Testis (tissue), 3 donors: ENCODE measurements around the gene MED10. TPM values are rescaled to one million over a fixed set of nuclear protein-coding genes. Genes with fewer than 3 reads are reported as not detected.

Experiments used
- DNase-seq: peaks from one replicate; pipeline ENCODE4 v3.0.0-alpha.2; 2019
- H3K27ac ChIP-seq, 2 donors: fragments of 200-600 bp; sonication (generic); one replicate each; pipeline ENCODE4 v1.5.1; 2019
- H3K27me3 ChIP-seq: fragments of 200-600 bp; sonication (generic); one replicate; pipeline ENCODE4 v1.5.1; 2019
- H3K36me3 ChIP-seq: fragments of 200-600 bp; sonication (generic); one replicate; pipeline ENCODE4 v1.5.1; 2017; ENCODE audit warnings: low read depth; ENCODE audit errors: missing control alignments
- H3K4me1 ChIP-seq: fragments of 200-600 bp; sonication (generic); one replicate; pipeline ENCODE4 v1.5.1; 2019
- H3K4me3 ChIP-seq, 2 donors: fragments of 200-600 bp; sonication (generic); one replicate each; pipeline ENCODE4 v1.5.1; 2017 to 2019
- H3K9me3 ChIP-seq: fragments of 200-600 bp; sonication (generic); one replicate; pipeline ENCODE4 v1.5.1; 2017
- POLR2A ChIP-seq: fragments of 450-650 bp; IDR thresholded peaks from one replicate; pipeline ENCODE4 v1.6.1; 2017; ENCODE audit warnings: antibody characterized with exemption, mild to moderate bottlenecking, moderate library complexity
- WGBS, 2 donors: methylation state at CpG; one replicate each; pipeline ENCODE4 v1.1.5; 2018; 5-methylcytosine and 5-hydroxymethylcytosine counted together
- intact Hi-C: fragments of 100-400 bp; cut with DNase I; formaldehyde crosslinking; loops from one replicate; pipeline ENCODE4 v1.15.1; 2023; ENCODE audit warnings: low total_unique reads
- polyA plus RNA-seq: library from polyadenylated mRNA; stranded (reverse); fragments of 350-450 nt; fragmentation: Illumina TruSeq; extraction: RNeasy Lipid Tissue Mini Kit (QIAGEN cat#74804); gene quantifications from one replicate; pipeline ENCODE4 v1.2.3, GENCODE V29; 2014; ENCODE audit warnings: low read depth, low replicate concordance; ENCODE audit not compliant: insufficient read depth
- total RNA-seq, 2 donors: library from RNA; depleted of rRNA; stranded (reverse); fragments of >200 nt; gene quantifications; one replicate each; pipeline ENCODE4 v1.2.3, GENCODE V29; 2016
- TF ChIP-seq, protein P1 (sequence below), 3 experiments: fragments of 450-650 bp in 2 of 3; fragments of 200-600 bp in 1 of 3; sonication (generic) in 1 of 3; IDR thresholded peaks; one replicate each; pipeline ENCODE4 v1.5.1; 2016 to 2019; ENCODE audit warnings: antibody characterized with exemption in 3 of 3, mild to moderate bottlenecking in 2 of 3, moderate library complexity in 1 of 3

The MED10 gene
- total and polyA plus RNA-seq, 3 donors from 2014 or later = 43.6 to 47.9 (median 43.8) TPM

- Histone ChIP-seq H3K27me3 (no peaks in the 10 kb centered on the region), H3K9me3 (no peaks in the 10 kb centered on the region), H3K4me1 (no peaks in the 10 kb centered on the region), H3K27ac (no peak overlapping the region), H3K36me3 (no peaks in the 10 kb centered on the region), H3K4me3 (no peak overlapping the region)
- intact Hi-C loops = no loop called here
- WGBS, 2 donors = 39 to 40% methylated on average over 4 of the region's 4 CpGs
- TF ChIP-seq POLR2A = no peak
- TF ChIP-seq, protein P1, sequence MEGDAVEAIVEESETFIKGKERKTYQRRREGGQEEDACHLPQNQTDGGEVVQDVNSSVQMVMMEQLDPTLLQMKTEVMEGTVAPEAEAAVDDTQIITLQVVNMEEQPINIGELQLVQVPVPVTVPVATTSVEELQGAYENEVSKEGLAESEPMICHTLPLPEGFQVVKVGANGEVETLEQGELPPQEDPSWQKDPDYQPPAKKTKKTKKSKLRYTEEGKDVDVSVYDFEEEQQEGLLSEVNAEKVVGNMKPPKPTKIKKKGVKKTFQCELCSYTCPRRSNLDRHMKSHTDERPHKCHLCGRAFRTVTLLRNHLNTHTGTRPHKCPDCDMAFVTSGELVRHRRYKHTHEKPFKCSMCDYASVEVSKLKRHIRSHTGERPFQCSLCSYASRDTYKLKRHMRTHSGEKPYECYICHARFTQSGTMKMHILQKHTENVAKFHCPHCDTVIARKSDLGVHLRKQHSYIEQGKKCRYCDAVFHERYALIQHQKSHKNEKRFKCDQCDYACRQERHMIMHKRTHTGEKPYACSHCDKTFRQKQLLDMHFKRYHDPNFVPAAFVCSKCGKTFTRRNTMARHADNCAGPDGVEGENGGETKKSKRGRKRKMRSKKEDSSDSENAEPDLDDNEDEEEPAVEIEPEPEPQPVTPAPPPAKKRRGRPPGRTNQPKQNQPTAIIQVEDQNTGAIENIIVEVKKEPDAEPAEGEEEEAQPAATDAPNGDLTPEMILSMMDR (IDR thresholded peaks at IDR 0.05) = no peak
- DNase-seq = no peak
Observed at GRCh38 chr5:6412811-6413210, 34.5 kb upstream of the MED10 start.

GRCh38 chr5:6411141-6411540, 32.8 kb upstream of the MED10 start:
- H3K9me3 ChIP-seq = no peaks in the 10 kb centered on the region
- DNase-seq = no peak
- H3K27me3 ChIP-seq = no peaks in the 10 kb centered on the region
- H3K4me1 ChIP-seq = no peaks in the 10 kb centered on the region
- no peak overlapping the region for H3K4me3 ChIP-seq
- intact Hi-C loops = no loop called here
- TF ChIP-seq, protein P1 (IDR thresholded peaks at IDR 0.05) = no peak
- no peak for TF ChIP-seq POLR2A
- H3K36me3 ChIP-seq = no peaks in the 10 kb centered on the region
- 73% methylated on average over 7 to 15 of the region's 15 CpGs for WGBS, 2 donors
- H3K27ac ChIP-seq = no peak overlapping the region

- Histone ChIP-seq H3K4me3 (no peak overlapping the region), H3K4me1 (no peaks in the 10 kb centered on the region), H3K9me3 (no peaks in the 10 kb centered on the region), H3K27ac (no peak overlapping the region), H3K27me3 (no peaks in the 10 kb centered on the region), H3K36me3 (no peaks in the 10 kb centered on the region)
- DNase-seq = no peak
- no peak for TF ChIP-seq POLR2A
- TF ChIP-seq, protein P1 (IDR thresholded peaks at IDR 0.05) = no peak
- intact Hi-C loops = no loop called here
- WGBS, 2 donors = 87 to 88% methylated on average over 9 of the region's 9 CpGs
Observed at GRCh38 chr5:6410421-6410820, 32.1 kb upstream of the MED10 start.

GRCh38 chr5:6408627-6409446, 30.5 kb upstream of the MED10 start:
- no peaks in the 10 kb centered on the region for H3K4me1 ChIP-seq
- WGBS, 2 donors = 81 to 86% methylated on average over 8 of the region's 8 CpGs
- H3K36me3 ChIP-seq = no peaks in the 10 kb centered on the region
- intact Hi-C loops = no loop called here
- TF ChIP-seq, protein P1 (IDR thresholded peaks at IDR 0.05) = no peak
- TF ChIP-seq POLR2A = no peak
- H3K4me3 ChIP-seq = no peak overlapping the region
- no peak overlapping the region for H3K27ac ChIP-seq
- no peak for DNase-seq
- no peaks in the 10 kb centered on the region for H3K27me3 ChIP-seq
- H3K9me3 ChIP-seq = no peaks in the 10 kb centered on the region

DNA sequence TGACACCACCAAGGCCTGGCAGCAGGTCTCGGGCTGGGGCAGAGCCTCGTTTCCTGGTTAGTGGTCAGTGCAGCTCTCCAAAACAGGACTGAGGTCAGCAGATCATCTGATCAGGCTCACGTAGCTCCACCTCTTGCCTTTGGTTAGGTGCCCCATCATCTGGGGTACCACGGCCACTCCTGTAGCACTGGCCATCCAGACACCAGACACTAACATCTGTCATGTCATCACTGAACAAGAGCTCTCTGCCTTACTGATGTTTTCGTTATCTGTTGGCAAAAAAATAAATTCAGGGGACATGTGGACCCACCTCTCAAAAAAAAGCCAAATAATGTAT, 29.9 kb upstream of the MED10 start:
- TF ChIP-seq, protein P1 (IDR thresholded peaks at IDR 0.05) = no peak
- no peak for TF ChIP-seq POLR2A
- Histone ChIP-seq H3K4me3 (no peak overlapping the region), H3K9me3 (no peaks in the 10 kb centered on the region), H3K36me3 (no peaks in the 10 kb centered on the region), H3K27me3 (no peaks in the 10 kb centered on the region), H3K27ac (no peak overlapping the region), H3K4me1 (no peaks in the 10 kb centered on the region)
- WGBS, 2 donors = 76 to 80% methylated on average over 5 of the region's 5 CpGs
- intact Hi-C loops = no loop called here
- DNase-seq = no peak
